ENCODE data around the gene ASXL2.

ASXL2 gene

DNA sequence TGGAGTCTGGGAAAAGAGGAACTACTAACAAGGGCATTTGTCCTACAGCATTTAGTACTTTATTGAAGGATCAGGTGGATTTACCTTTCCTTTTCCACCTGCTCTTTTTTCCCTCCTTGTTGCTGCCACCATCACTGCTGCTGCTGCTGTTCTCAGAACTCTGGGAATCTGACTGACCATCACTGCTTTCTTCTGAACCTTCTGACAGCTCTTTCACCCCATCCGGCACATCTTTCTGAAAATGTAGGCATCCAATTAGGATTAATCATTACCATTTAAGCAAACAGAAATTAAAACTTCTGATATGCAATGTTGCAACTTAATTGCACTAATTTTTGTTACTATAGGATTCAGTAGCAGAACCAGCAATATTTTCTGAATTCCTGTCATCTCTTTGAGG lies 79.0 kb downstream of the ASXL2 start:
- no peak for TF ChIP-seq EP300 (IDR thresholded peaks at IDR 0.05; ENCODE audit: borderline replicate concordance)
- no peak for TF ChIP-seq TEAD4 (IDR thresholded peaks at IDR 0.05)

DNA sequence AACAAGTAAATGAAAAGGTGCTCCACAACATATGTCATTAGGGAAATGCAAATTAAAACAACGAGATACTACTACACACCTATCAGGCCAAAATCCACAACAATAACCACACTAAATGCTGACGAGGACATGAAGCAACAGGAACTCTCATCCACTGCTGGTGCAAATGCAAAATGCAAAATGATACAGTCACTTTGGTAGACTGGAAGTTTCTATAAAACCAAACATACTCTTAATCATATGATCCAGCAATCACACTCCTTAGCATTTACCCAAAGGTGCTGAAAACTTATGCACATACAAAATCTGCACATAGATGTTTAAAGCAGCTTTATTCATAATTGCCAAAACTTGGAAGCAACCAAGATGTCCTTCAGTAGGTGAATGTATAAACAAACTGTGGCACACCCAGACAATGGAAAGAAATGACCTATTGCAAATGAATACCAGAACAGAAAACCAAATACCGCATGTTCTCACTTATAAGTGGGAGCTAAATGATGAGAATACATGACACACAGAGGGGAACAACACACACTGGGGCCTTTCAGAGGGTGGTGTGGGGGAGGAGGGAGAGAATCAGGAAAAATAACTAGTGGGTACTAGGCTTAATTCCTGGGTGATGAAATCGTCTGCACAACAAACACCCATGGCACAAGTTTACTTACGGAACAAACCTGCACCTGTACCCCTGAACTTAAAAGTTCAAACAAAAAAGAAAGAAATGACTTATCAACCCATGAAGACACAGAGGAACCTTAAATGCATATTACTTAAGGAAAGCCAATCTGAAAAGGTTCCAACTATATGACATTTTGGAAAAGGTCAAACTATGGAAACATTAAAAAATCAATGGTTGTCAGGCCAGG lies 80.4 kb downstream of the ASXL2 start:
- TF ChIP-seq YY1 (IDR thresholded peaks at IDR 0.05; ENCODE audit: low read depth) = no peak
- no peak for TF ChIP-seq TEAD4 (IDR thresholded peaks at IDR 0.05)
- TF ChIP-seq EGR1 (IDR thresholded peaks at IDR 0.05) = no peak
- no peak for TF ChIP-seq TCF12 (IDR thresholded peaks at IDR 0.05; ENCODE audit: low read depth)

- no peak for TF ChIP-seq NFIC (IDR thresholded peaks at IDR 0.05)
- TF ChIP-seq, protein P1, sequence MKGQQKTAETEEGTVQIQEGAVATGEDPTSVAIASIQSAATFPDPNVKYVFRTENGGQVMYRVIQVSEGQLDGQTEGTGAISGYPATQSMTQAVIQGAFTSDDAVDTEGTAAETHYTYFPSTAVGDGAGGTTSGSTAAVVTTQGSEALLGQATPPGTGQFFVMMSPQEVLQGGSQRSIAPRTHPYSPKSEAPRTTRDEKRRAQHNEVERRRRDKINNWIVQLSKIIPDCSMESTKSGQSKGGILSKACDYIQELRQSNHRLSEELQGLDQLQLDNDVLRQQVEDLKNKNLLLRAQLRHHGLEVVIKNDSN (IDR thresholded peaks at IDR 0.05) = no peak
- TF ChIP-seq TCF12 (IDR thresholded peaks at IDR 0.05; ENCODE audit: low read depth) = no peak
- no peak for TF ChIP-seq FOXM1 (IDR thresholded peaks at IDR 0.05; ENCODE audit: borderline replicate concordance, low read depth)
- TF ChIP-seq MAX (IDR thresholded peaks at IDR 0.05) = no peak
- TF ChIP-seq EP300 (IDR thresholded peaks at IDR 0.05; ENCODE audit: borderline replicate concordance) = no peak
- no peak for TF ChIP-seq RAD21 (IDR thresholded peaks at IDR 0.05; ENCODE audit: low read depth)
- TF ChIP-seq ZBTB7A (IDR thresholded peaks at IDR 0.05; ENCODE audit: low read depth) = no peak
- TF ChIP-seq CREB1 (IDR thresholded peaks at IDR 0.05; ENCODE audit: low read depth) = no peak
- no peak for TF ChIP-seq TEAD4 (IDR thresholded peaks at IDR 0.05)
- TF ChIP-seq TAF1 (IDR thresholded peaks at IDR 0.05; ENCODE audit: low read depth) = no peak
- no peak for TF ChIP-seq REST (IDR thresholded peaks at IDR 0.05; ENCODE audit: low read depth)
- no peak for TF ChIP-seq EGR1 (IDR thresholded peaks at IDR 0.05)
- TF ChIP-seq CEBPB (IDR thresholded peaks at IDR 0.05) = no peak
- no peak for TF ChIP-seq YY1 (IDR thresholded peaks at IDR 0.05; ENCODE audit: low read depth)
Measured at GRCh38 chr2:25794544-25795276, 83.6 kb downstream of the ASXL2 start.

- TF ChIP-seq YY1 (IDR thresholded peaks at IDR 0.05; ENCODE audit: low read depth) (no peak), TAF1 (IDR thresholded peaks at IDR 0.05; ENCODE audit: low read depth) (no peak), TCF12 (IDR thresholded peaks at IDR 0.05; ENCODE audit: low read depth) (no peak), ZBTB7A (IDR thresholded peaks at IDR 0.05; ENCODE audit: low read depth) (no peak), MAX (IDR thresholded peaks at IDR 0.05) (no peak), EGR1 (IDR thresholded peaks at IDR 0.05) (no peak), EP300 (IDR thresholded peaks at IDR 0.05; ENCODE audit: borderline replicate concordance) (no peak), TEAD4 (IDR thresholded peaks at IDR 0.05) (no peak)
Measured at GRCh38 chr2:25790074-25790790, 88.1 kb downstream of the ASXL2 start.

DNA sequence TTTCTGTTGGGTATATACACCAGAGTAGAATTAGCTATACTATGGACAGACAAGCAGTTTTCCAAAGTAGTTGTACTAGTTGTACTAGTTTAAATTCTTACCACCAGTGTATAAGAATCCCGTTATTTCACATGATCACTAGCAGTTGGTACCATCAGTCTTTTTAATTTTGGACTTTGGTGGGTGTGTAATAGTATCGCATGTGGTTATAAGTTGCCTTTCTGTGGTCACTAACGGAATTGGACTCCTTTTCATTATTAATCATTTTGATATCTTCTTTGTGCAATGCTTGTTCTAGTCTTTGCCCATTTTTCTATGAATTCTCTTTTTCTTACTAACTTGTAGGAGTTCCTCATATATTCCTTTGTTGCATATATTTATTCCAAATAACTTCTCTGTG lies 89.8 kb downstream of the ASXL2 start:
- no peak for TF ChIP-seq EP300 (IDR thresholded peaks at IDR 0.05; ENCODE audit: borderline replicate concordance)
- no peak for TF ChIP-seq EGR1 (IDR thresholded peaks at IDR 0.05)
- no peak for TF ChIP-seq MAX (IDR thresholded peaks at IDR 0.05)
- no peak for TF ChIP-seq RAD21 (IDR thresholded peaks at IDR 0.05; ENCODE audit: low read depth)
- no peak for TF ChIP-seq FOXM1 (IDR thresholded peaks at IDR 0.05; ENCODE audit: borderline replicate concordance, low read depth)
- no peak for TF ChIP-seq YY1 (IDR thresholded peaks at IDR 0.05; ENCODE audit: low read depth)
- TF ChIP-seq NFIC (IDR thresholded peaks at IDR 0.05) = no peak
- TF ChIP-seq CREB1 (IDR thresholded peaks at IDR 0.05; ENCODE audit: low read depth) = no peak
- TF ChIP-seq REST (IDR thresholded peaks at IDR 0.05; ENCODE audit: low read depth) = no peak
- no peak for TF ChIP-seq TAF1 (IDR thresholded peaks at IDR 0.05; ENCODE audit: low read depth)
- no peak for TF ChIP-seq TCF12 (IDR thresholded peaks at IDR 0.05; ENCODE audit: low read depth)
